Astrocyte (in vitro differentiated cells and primary cell): ENCODE measurements around the gene RIT1. TPM values are rescaled to one million over a fixed set of nuclear protein-coding genes. Genes with fewer than 3 reads are reported as not detected.

ENCODE experiments used
- DNase-seq: peaks from one replicate; pipeline ENCODE4 v3.0.0-alpha.2; 2010; ENCODE audit warnings: low read depth
- FAIRE-seq: peaks from 2 replicates; lab custom pipeline; 2011; peaks lifted over from hg19 to GRCh38; lab: Jason Lieb, UNC
- H2AFZ ChIP-seq: 2 replicates; pipeline ENCODE4 v1.6.0; 2012; ENCODE audit warnings: low read depth, low read length, inconsistent platforms
- H3K27ac ChIP-seq: 2 replicates; pipeline ENCODE4 v1.5.1; 2011; ENCODE audit warnings: low read depth, low read length, inconsistent platforms
- H3K27me3 ChIP-seq: 2 replicates; pipeline ENCODE4 v1.6.0; 2011; ENCODE audit warnings: low read length, inconsistent platforms; ENCODE audit not compliant: insufficient read depth
- H3K36me3 ChIP-seq: 2 replicates; pipeline ENCODE4 v1.5.1; 2011; ENCODE audit warnings: low read length, inconsistent platforms; ENCODE audit not compliant: insufficient read depth
- H3K4me1 ChIP-seq: 2 replicates; pipeline ENCODE4 v1.5.1; 2011; ENCODE audit warnings: low read length, inconsistent platforms; ENCODE audit not compliant: insufficient read depth
- H3K4me2 ChIP-seq: 2 replicates; pipeline ENCODE4 v1.6.0; 2012; ENCODE audit warnings: low read length, inconsistent platforms
- H3K4me3 ChIP-seq: 2 replicates; pipeline ENCODE4 v1.5.1; 2011; ENCODE audit warnings: low read depth, mild to moderate bottlenecking, low read length, inconsistent platforms; ENCODE audit not compliant: insufficient read depth
- H3K79me2 ChIP-seq: 2 replicates; pipeline ENCODE4 v1.6.0; 2012; ENCODE audit warnings: mild to moderate bottlenecking, low read length, inconsistent platforms; ENCODE audit not compliant: insufficient read depth
- H3K9ac ChIP-seq: 2 replicates; pipeline ENCODE4 v1.6.0; 2012; ENCODE audit warnings: mild to moderate bottlenecking, low read length, inconsistent platforms
- H3K9me3 ChIP-seq: 2 replicates; pipeline ENCODE4 v1.5.1; 2012; ENCODE audit warnings: low read depth, mild to moderate bottlenecking, low read length, inconsistent platforms; ENCODE audit not compliant: insufficient read depth
- H4K20me1 ChIP-seq: 2 replicates; pipeline ENCODE4 v1.6.0; 2012; ENCODE audit warnings: low read length, inconsistent platforms; ENCODE audit not compliant: insufficient read depth
- H3K27ac Mint-ChIP-seq: one replicate; pipeline ENCODE4 v1.8.0; 2021; ENCODE audit warnings: mild to moderate bottlenecking, mixed read lengths; ENCODE audit not compliant: unreplicated experiment
- H3K27me3 Mint-ChIP-seq: one replicate; pipeline ENCODE4 v1.8.0; 2021; ENCODE audit warnings: low read depth, mixed read lengths; ENCODE audit not compliant: unreplicated experiment
- H3K36me3 Mint-ChIP-seq: one replicate; pipeline ENCODE4 v1.8.0; 2021; ENCODE audit warnings: low read depth, mixed read lengths; ENCODE audit not compliant: unreplicated experiment
- H3K4me1 Mint-ChIP-seq: one replicate; pipeline ENCODE4 v1.8.0; 2021; ENCODE audit warnings: low read depth, mixed read lengths; ENCODE audit not compliant: unreplicated experiment
- H3K4me3 Mint-ChIP-seq: one replicate; pipeline ENCODE4 v1.8.0; 2021; ENCODE audit warnings: mild to moderate bottlenecking, moderate library complexity, mixed read lengths; ENCODE audit not compliant: unreplicated experiment
- H3K9me3 Mint-ChIP-seq: one replicate; pipeline ENCODE4 v1.8.0; 2021; ENCODE audit warnings: mild to moderate bottlenecking, mixed read lengths; ENCODE audit not compliant: unreplicated experiment
- CTCF ChIP-seq: IDR thresholded peaks from 2 replicates; pipeline ENCODE4 v1.5.1; 2011; ENCODE audit warnings: low read depth, mild to moderate bottlenecking, inconsistent platforms, low read length, moderate library complexity; ENCODE audit not compliant: insufficient read depth
- EZH2 ChIP-seq: IDR thresholded peaks from 2 replicates; pipeline ENCODE4 v1.6.1; 2012; ENCODE audit warnings: mild to moderate bottlenecking, low read length, inconsistent platforms; ENCODE audit not compliant: insufficient read depth
- total RNA-seq: library from RNA; stranded (reverse); gene quantifications from 2 replicates; pipeline ENCODE4 v1.2.1, GENCODE V29; 2021

The RIT1 gene
- total RNA-seq, 1 donor from 2014 or later = 59.4 TPM

GRCh38 chr1:155893389-155894142, 17.6 kb downstream of the RIT1 start:
- Histone ChIP-seq H3K4me1 (peaks cover 23% of the 10 kb centered on the region), H3K36me3 (peaks cover 8% of the 10 kb centered on the region), H3K79me2 (no peaks in the 10 kb centered on the region), H3K27me3 (no peaks in the 10 kb centered on the region), H3K4me3 (peak overlapping the region; percentile 29), H2AFZ (no peak overlapping the region), H3K4me2 (peak overlapping the region; percentile 82), H3K9me3 (no peaks in the 10 kb centered on the region), H3K27ac (peak overlapping the region; percentile 91), H4K20me1 (no peaks in the 10 kb centered on the region), H3K9ac (peak overlapping the region; percentile 77)
- Mint-ChIP-seq H3K9me3 (no peaks in the 10 kb centered on the region), H3K4me3 (peak overlapping the region; percentile 51), H3K27me3 (no peaks in the 10 kb centered on the region), H3K27ac (peak overlapping the region; percentile 98), H3K36me3 (peaks cover 6% of the 10 kb centered on the region), H3K4me1 (peaks cover 14% of the 10 kb centered on the region)
- TF ChIP-seq EZH2 (no peak), CTCF (no peak)
- peak; percentile 85 for DNase-seq
- peak; percentile 71 for FAIRE-seq

GRCh38 chr1:155892796-155893195, 18.4 kb downstream of the RIT1 start:
- H3K9ac ChIP-seq = peak overlapping the region; percentile 77
- H2AFZ ChIP-seq = no peak overlapping the region
- H3K4me3 Mint-ChIP-seq = no peak overlapping the region
- H3K4me1 ChIP-seq = peaks cover 23% of the 10 kb centered on the region
- H3K27ac ChIP-seq = peak overlapping the region; percentile 91
- no peaks in the 10 kb centered on the region for H3K27me3 ChIP-seq
- H3K36me3 ChIP-seq = peaks cover 4% of the 10 kb centered on the region
- H3K9me3 ChIP-seq = no peaks in the 10 kb centered on the region
- no peaks in the 10 kb centered on the region for H3K79me2 ChIP-seq
- H3K9me3 Mint-ChIP-seq = no peaks in the 10 kb centered on the region
- H3K36me3 Mint-ChIP-seq = peaks cover 4% of the 10 kb centered on the region
- H3K4me2 ChIP-seq = peak overlapping the region; percentile 82
- no peaks in the 10 kb centered on the region for H4K20me1 ChIP-seq
- DNase-seq = peak; percentile 77
- no peak for TF ChIP-seq EZH2
- no peak for TF ChIP-seq CTCF
- no peaks in the 10 kb centered on the region for H3K27me3 Mint-ChIP-seq
- H3K4me1 Mint-ChIP-seq = peaks cover 14% of the 10 kb centered on the region
- peak; percentile 94 for FAIRE-seq
- H3K27ac Mint-ChIP-seq = peak overlapping the region; percentile 98
- peak overlapping the region; percentile 29 for H3K4me3 ChIP-seq

- Mint-ChIP-seq H3K36me3 (peaks cover under 1% of the 10 kb centered on the region), H3K27ac (no peak overlapping the region), H3K27me3 (no peaks in the 10 kb centered on the region), H3K4me3 (no peak overlapping the region), H3K4me1 (peaks cover 14% of the 10 kb centered on the region), H3K9me3 (no peaks in the 10 kb centered on the region)
- H4K20me1 ChIP-seq = no peaks in the 10 kb centered on the region
- H3K9ac ChIP-seq = no peak overlapping the region
- H3K4me2 ChIP-seq = no peak overlapping the region
- no peak for TF ChIP-seq EZH2
- no peak for TF ChIP-seq CTCF
- peaks cover 23% of the 10 kb centered on the region for H3K4me1 ChIP-seq
- no peak overlapping the region for H2AFZ ChIP-seq
- H3K27ac ChIP-seq = no peak overlapping the region
- no peaks in the 10 kb centered on the region for H3K79me2 ChIP-seq
- no peaks in the 10 kb centered on the region for H3K27me3 ChIP-seq
- H3K36me3 ChIP-seq = no peaks in the 10 kb centered on the region
- FAIRE-seq = no peak
- no peaks in the 10 kb centered on the region for H3K9me3 ChIP-seq
- no peak overlapping the region for H3K4me3 ChIP-seq
- no peak for DNase-seq
Observed at GRCh38 chr1:155890251-155890650, 20.9 kb downstream of the RIT1 start.
